ENCODE data around the gene CD80.

Gene CD80

DNA sequence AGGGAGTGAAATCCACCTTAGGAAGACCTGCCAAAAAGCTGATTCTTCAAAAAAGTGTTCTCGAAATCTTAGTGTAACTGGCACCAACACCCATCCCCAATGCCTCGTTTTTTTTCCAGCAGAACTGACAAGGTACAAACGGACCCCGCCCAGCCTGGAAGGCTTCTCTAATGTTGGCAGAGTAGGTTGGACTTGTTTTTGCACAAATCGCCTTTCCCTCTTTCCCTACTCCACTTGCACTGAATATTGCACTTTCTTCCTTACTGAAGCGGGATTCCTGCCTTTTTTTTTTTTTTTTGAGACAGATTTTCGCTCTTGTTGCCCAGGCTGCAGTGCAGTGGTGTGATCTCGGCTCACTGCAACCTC lies 61.6 kb downstream of the CD80 start:
- no peak for DNase-seq (ENCODE audit: low read depth in 2 of 2)

GRCh38 chr3:119494597-119494996 lies 64.8 kb downstream of the CD80 start:
- DNase-seq (ENCODE audit: low read depth in 2 of 2), result no peak

GRCh38 chr3:119492810-119493209 lies 66.6 kb downstream of the CD80 start:
- no peak for DNase-seq (ENCODE audit: low read depth in 2 of 2)

GRCh38 chr3:119492128-119492527 lies 67.3 kb downstream of the CD80 start:
- no peak for DNase-seq (ENCODE audit: low read depth in 2 of 2)

DNA sequence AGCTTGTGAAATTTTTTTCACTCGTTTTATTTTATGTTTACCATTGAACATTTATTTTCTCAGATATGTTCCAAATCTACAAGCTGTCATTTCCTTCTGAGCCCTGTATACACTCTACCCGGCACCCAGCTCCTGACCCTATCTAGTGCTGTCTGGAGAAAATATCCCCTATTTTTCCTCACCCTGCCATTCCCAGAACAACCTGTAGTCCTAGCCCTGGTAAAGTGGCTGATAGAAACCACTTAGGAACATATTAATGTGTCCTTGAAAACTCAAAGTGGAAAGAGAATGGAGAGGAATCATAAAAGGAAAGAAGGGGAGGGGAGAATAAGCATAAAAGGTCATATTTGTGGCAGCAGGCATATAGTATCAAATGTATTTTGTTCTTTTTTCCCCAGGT lies 69.3 kb downstream of the CD80 start:
- DNase-seq (ENCODE audit: low read depth in 2 of 2), result no peak

DNA sequence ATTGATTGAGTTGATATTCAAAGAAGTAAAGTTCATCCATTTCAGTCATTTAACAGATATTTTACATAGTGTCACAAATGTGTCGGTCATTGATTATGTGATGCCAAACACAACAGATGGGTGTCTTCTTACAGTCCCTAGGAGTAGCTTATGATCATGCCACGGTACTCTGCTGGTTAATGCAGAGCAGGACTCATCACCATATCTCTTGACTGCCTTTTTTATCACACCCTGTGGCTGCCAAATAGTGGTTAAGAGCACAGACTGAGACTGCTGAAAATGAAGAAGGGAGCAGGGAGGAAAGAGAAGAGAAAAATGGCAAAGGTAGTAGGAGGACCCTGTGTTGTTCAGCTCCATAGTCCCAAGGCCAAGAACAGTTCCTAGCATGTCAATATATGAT lies 73.9 kb downstream of the CD80 start:
- no peak for DNase-seq (ENCODE audit: low read depth in 2 of 2)

DNA sequence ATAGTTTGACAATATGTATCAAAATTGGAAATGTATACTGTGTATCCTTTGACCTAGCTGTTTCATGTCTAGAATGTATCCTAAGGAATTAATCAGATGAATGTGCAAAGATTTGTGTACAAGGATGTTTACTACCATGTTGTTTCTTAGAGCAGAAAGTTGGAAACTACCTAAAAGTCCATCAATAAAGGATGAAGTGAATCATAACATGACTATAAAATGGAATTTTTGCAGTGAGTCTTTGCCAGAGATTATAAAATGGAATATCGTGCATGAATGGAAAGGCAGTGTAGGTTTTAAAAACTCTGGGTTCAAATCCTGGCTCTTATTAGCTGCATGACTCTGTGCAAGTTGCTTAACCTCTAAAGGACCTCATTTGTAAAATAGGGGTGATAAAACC lies 76.3 kb downstream of the CD80 start:
- DNase-seq (ENCODE audit: low read depth in 2 of 2), result no peak

DNA sequence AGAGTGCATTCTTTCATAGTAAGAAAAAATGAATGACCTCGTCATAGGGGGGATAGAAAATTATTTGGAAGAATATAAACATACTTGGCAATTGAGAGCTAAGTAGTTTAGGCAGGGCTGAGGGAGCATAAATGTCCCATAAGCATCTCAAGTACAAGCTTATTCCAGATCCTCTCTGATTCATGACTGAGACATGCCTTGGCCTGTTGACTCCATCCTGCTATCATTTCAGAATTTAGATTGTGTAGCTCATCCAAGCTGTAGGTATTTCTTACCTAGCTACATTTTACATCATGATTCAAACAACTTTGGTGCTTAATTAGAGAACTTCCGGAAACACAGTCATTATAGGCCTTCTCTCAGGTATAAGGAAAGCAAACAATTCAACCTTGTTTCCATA lies 78.3 kb downstream of the CD80 start:
- DNase-seq (ENCODE audit: low read depth in 2 of 2), result no peak
